ENCODE measurements around the gene KCNQ1. TPM values are rescaled to one million over a fixed set of nuclear protein-coding genes. Genes with fewer than 3 reads are reported as not detected.

The KCNQ1 gene
- polyA plus RNA-seq, 1 donor (not counting 4 experiments of a cell fraction or from before 2014, with no cell fraction given): not detected

GRCh38 chr11:2520736-2521035, 75.9 kb downstream of the KCNQ1 start:
- Histone ChIP-seq H3K4me2 (ENCODE audit: control insufficient read depth, extremely low read depth, insufficient read depth, low read depth, low read length) (no peak overlapping the region), H3K4me3 (ENCODE audit: control insufficient read depth in 2 of 3, extremely low read depth in 1 of 3, insufficient read depth in 2 of 3, low read depth in 1 of 3, low read length in 3 of 3) (no peak overlapping the region), H3K9ac (ENCODE audit: control insufficient read depth, extremely low read depth, insufficient read depth, low read length) (no peak overlapping the region), H2AFZ (ENCODE audit: control insufficient read depth, low read length) (no peak overlapping the region), H3K27me3 (ENCODE audit: control insufficient read depth, extremely low read depth, insufficient read depth, low read length) (peaks cover 24% of the 10 kb centered on the region), H4K20me1 (ENCODE audit: control insufficient read depth, extremely low read depth, insufficient read depth, low read length) (no peaks in the 10 kb centered on the region), H3K9me1 (ENCODE audit: control insufficient read depth, extremely low read depth, insufficient read depth, low read length) (no peaks in the 10 kb centered on the region), H3K79me2 (ENCODE audit: control insufficient read depth, insufficient read depth, low read length) (no peaks in the 10 kb centered on the region), H3K4me1 (ENCODE audit: control insufficient read depth, extremely low read depth, insufficient read depth, low read length) (no peaks in the 10 kb centered on the region), H3K27ac (ENCODE audit: control insufficient read depth, insufficient read depth, low read length) (no peak overlapping the region), H3K9me3 (ENCODE audit: control insufficient read depth, low read depth, low read length) (no peaks in the 10 kb centered on the region), H3K36me3 (ENCODE audit: control insufficient read depth in 2 of 2, extremely low read depth in 1 of 2, insufficient read depth in 2 of 2, low read length in 2 of 2) (no peaks in the 10 kb centered on the region)
- no peak for FAIRE-seq
- TF ChIP-seq EZH2 (IDR thresholded peaks at IDR 0.05; ENCODE audit: low read length) (no peak), CTCF (optimal IDR thresholded peaks at IDR 0.05 in 1 of 3, IDR thresholded peaks at IDR 0.05 in 1 of 3, conservative IDR thresholded peaks at IDR 0.05 in 1 of 3; ENCODE audit: extremely low read depth in 1 of 3, insufficient read depth in 2 of 3, low read length in 3 of 3) (no peak)
- dilution Hi-C loops (cut with MboI; ENCODE audit: extremely low pct_ligation_motif_present, low sequenced_read_pairs): no loop called here
- DNase-seq (ENCODE audit: low read depth, low spot score): no peak

- Histone ChIP-seq H3K79me2 (ENCODE audit: control insufficient read depth, insufficient read depth, low read length) (no peaks in the 10 kb centered on the region), H2AFZ (ENCODE audit: control insufficient read depth, low read length) (no peak overlapping the region), H3K4me2 (ENCODE audit: control insufficient read depth, extremely low read depth, insufficient read depth, low read depth, low read length) (no peak overlapping the region), H3K27me3 (ENCODE audit: control insufficient read depth, extremely low read depth, insufficient read depth, low read length) (peaks cover 24% of the 10 kb centered on the region), H3K4me3 (ENCODE audit: control insufficient read depth in 2 of 3, extremely low read depth in 1 of 3, insufficient read depth in 2 of 3, low read depth in 1 of 3, low read length in 3 of 3) (no peak overlapping the region), H3K36me3 (ENCODE audit: control insufficient read depth in 2 of 2, extremely low read depth in 1 of 2, insufficient read depth in 2 of 2, low read length in 2 of 2) (no peaks in the 10 kb centered on the region), H4K20me1 (ENCODE audit: control insufficient read depth, extremely low read depth, insufficient read depth, low read length) (no peaks in the 10 kb centered on the region), H3K4me1 (ENCODE audit: control insufficient read depth, extremely low read depth, insufficient read depth, low read length) (no peaks in the 10 kb centered on the region), H3K9ac (ENCODE audit: control insufficient read depth, extremely low read depth, insufficient read depth, low read length) (no peak overlapping the region), H3K9me3 (ENCODE audit: control insufficient read depth, low read depth, low read length) (no peaks in the 10 kb centered on the region), H3K9me1 (ENCODE audit: control insufficient read depth, extremely low read depth, insufficient read depth, low read length) (no peaks in the 10 kb centered on the region), H3K27ac (ENCODE audit: control insufficient read depth, insufficient read depth, low read length) (no peak overlapping the region)
- dilution Hi-C loops (cut with MboI; ENCODE audit: extremely low pct_ligation_motif_present, low sequenced_read_pairs): no loop called here
- no peak for FAIRE-seq
- TF ChIP-seq CTCF (optimal IDR thresholded peaks at IDR 0.05 in 1 of 3, IDR thresholded peaks at IDR 0.05 in 1 of 3, conservative IDR thresholded peaks at IDR 0.05 in 1 of 3; ENCODE audit: extremely low read depth in 1 of 3, insufficient read depth in 2 of 3, low read length in 3 of 3) (no peak), EZH2 (IDR thresholded peaks at IDR 0.05; ENCODE audit: low read length) (no peak)
- no peak for DNase-seq (ENCODE audit: low read depth, low spot score)
Measured at GRCh38 chr11:2521081-2521732, 76.4 kb downstream of the KCNQ1 start.

All from keratinocyte (primary cell).